ENCODE data around the gene NCOA1.
"Not testable (repeated sequence)": the region's sequence is repeated elsewhere in the genome, so short reads cannot be mapped to it uniquely, and the experiment has no call there.

NCOA1 gene

GRCh38 chr2:24579053-24579803 lies 88.2 kb downstream of the NCOA1 start:
- DNase-seq (ENCODE audit: low read depth), result no peak

GRCh38 chr2:24580561-24580960 lies 89.5 kb downstream of the NCOA1 start:
- DNase-seq (ENCODE audit: low read depth), result no peak

DNA sequence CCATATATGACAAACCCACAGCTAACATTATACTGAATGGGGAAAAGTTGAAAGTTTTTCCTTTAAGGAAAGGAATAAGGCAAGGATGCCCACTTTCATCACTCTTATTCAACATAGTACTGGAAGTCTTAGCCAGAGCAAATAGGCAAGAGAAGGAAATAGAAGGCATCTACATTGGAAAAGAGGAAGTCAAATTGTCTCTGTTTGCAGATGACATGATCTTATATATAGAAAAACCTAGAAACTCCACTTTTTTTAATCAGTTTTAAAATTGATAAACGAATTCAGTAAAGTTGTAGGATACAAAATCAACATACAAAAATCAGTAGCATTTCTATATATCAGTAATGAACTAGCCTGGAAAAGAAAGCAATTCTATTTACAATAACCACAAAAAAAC lies 90.9 kb downstream of the NCOA1 start:
- DNase-seq (ENCODE audit: low read depth), result not testable (repeated sequence)

DNA sequence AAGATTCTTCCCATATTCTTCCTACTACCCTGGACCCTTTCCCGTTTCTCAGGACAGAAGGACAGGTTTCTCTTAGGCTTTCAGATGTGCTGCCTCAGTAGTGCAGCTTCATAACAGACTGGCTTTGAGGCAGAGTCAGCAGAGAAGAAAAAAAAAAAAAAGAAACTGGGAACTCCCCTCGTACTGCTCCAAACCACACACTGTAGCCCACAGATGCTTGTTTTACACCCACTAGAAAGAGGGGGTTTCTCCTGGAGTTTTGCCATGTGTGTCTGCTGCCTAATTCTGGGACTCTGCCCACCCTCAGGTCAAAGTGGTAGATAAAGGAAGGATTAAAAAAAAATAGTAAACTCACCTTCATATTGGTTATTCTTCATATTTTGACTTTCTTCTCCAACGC lies 95.9 kb downstream of the NCOA1 start:
- no peak for DNase-seq (ENCODE audit: low read depth)

DNA sequence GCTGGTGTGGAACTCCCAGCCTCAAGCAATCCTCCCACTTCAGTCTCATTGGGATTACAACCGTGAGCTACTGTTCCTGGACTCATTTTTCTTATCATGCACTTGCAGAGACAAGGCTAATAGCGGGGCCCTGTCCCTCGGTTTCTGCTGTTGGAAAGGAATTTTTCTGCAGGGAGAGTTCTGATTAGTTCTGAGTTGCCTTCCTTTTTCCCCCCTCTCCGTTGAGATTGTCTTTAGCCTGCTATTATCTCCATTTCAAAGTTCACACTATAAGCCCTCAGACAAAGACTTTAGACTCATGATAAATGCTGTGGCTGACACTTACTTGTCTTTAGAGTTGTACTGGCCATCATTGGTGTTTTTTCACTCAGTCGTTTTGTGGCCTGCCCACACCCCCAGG lies 97.2 kb downstream of the NCOA1 start:
- no peak for DNase-seq (ENCODE audit: low read depth)

DNA sequence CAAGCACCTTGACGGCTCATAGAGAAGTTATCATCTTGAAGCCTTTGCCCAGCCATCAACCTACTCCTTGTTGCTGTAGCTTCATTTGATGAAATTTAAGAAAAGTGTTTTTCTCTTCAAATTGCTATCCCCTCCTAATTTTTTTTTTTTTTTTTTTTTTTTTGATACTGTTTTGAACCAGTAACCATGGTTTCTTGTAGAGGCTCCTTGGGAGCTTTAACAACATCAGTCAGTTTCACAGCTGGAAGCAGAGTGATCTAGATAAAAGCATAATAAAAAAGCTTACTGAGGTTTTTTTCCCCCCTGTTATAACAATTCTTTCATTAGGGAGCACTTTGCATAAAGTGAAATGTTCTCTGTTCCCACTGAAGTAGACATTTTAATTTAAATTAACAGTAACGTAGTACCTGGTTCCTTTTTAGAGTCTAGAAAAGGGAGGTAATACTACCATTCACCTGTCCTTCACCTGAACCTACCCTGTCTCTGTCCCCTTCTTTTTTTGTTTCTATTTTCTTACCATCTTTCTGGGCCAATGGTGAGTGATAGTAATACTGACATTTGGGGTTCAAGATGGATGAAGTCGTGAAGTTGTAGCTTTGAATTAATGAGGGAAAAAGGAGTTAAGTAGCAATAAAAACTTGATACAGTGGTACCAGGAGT lies 101.5 kb downstream of the NCOA1 start:
- no peak for DNase-seq (ENCODE audit: low read depth)

DNA sequence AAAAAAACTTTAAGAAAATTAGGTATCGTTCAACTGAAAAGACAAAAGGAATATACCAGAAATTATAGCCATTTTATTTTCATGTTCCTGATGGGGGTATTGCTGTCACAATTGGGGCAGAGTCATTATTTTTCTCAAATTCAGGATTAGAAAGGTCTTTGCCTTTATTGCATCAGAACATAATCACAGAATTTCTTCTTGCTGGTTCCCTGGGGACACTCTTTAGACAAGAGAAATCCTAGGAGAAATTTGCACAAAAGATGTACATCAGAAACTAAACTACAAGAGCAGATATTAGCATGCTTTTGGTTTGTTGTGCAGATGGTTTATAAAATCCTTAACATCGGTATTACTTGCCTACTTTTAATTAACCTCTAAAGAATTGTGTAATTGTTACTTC lies 103.2 kb downstream of the NCOA1 start:
- no peak for DNase-seq (ENCODE audit: low read depth)

- DNase-seq (ENCODE audit: low read depth), result no peak
These were observed 106.3 kb downstream of the NCOA1 start for GRCh38 chr2:24597181-24597870.

DNA sequence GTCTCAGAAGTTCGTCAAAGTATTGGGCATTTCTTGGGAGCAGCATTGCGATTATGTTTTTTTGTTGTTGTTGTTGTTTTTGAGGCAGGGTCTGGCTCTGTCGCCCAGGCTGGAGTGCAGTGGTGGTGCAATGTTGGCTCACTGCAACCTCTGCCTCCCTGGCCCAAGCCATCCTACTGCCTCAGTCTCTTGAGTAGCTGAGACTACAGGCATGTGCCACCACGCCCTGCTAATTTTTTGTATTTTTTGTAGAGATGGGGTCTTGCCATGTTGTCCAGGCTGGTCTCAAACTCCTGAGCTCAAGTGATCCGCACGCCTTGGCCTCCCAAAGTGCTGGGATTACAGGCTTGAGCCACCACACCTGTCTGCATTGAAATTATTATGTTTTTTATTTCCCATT lies 109.1 kb downstream of the NCOA1 start:
- DNase-seq (ENCODE audit: low read depth), result not testable (repeated sequence)

GRCh38 chr2:24611631-24612030 lies 120.6 kb downstream of the NCOA1 start:
- DNase-seq (ENCODE audit: low read depth), result no peak

GRCh38 chr2:24613154-24613814 lies 122.2 kb downstream of the NCOA1 start:
- no peak for DNase-seq (ENCODE audit: low read depth)

DNA sequence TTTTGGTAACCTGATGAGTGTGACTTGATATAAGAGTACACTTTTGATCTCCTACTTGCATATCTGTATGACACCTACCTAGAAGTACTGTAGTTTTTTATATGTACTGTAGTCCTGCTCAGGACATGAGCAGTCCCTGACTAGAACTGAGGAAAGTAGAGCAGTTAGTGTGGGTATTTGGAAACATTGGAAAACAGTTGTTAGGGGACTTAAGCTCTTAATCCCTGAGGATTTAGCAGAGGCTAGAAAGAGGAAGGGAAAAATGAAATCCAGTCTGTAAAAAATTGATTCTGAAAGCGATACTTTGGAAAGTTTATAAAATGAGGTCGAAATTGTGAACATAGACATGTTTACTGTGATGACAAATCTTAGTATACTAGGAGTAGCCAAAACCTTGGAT lies 125.6 kb downstream of the NCOA1 start:
- no peak for DNase-seq (ENCODE audit: low read depth)

DNA sequence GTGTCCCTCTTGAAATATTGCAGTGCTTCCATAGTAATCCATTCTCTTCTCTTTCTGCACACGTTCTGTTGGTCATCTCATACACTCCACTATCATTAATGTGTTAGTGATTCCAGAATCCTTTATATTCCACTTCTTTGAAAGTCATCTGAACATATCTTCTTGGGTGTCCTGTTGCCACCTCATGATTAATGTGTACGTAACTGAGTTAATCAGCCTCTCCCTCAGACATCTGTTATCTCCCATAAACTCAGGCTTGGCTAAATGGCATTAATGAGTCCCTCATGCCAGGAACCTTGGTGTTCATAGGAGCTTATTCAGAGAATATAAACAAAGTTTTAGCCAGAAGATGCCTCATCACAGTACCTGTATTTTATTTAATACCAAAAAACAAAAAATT lies 126.4 kb downstream of the NCOA1 start:
- DNase-seq (ENCODE audit: low read depth), result no peak

- DNase-seq (ENCODE audit: low read depth), result no peak
These were observed 127.1 kb downstream of the NCOA1 start for GRCh38 chr2:24618144-24618543.

GRCh38 chr2:24618680-24619079 lies 127.6 kb downstream of the NCOA1 start:
- DNase-seq (ENCODE audit: low read depth), result no peak

DNA sequence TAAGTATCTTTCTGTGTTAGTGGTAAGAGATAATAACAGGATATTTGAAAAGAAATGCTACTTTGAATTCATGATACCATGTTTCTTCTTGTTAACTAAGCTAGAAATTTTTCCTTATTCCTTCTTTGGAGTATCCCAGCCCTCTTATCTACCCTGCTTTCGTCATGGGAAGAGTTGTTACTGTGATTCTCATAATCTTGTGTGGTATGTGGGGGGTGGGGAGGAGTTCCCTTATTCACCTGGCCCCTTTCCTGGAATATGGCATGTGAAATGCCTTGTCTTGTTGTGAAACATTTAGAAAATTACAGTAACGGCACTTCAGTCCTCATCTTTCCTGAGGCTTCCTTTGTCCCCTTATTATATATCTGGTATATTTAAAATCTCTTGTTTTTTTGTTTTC lies 129.9 kb downstream of the NCOA1 start:
- no peak for DNase-seq (ENCODE audit: low read depth)

GRCh38 chr2:24621779-24622538 lies 130.9 kb downstream of the NCOA1 start:
- DNase-seq (ENCODE audit: low read depth), result no peak

- no peak for DNase-seq (ENCODE audit: low read depth)
These were observed 132.5 kb downstream of the NCOA1 start for GRCh38 chr2:24623535-24623934.

- DNase-seq (ENCODE audit: low read depth), result no peak
These were observed 134.7 kb downstream of the NCOA1 start for GRCh38 chr2:24625728-24626127.

GRCh38 chr2:24626131-24626530 lies 135.1 kb downstream of the NCOA1 start:
- no peak for DNase-seq (ENCODE audit: low read depth)

GRCh38 chr2:24628746-24629145 lies 137.7 kb downstream of the NCOA1 start:
- DNase-seq (ENCODE audit: low read depth), result no peak

DNA sequence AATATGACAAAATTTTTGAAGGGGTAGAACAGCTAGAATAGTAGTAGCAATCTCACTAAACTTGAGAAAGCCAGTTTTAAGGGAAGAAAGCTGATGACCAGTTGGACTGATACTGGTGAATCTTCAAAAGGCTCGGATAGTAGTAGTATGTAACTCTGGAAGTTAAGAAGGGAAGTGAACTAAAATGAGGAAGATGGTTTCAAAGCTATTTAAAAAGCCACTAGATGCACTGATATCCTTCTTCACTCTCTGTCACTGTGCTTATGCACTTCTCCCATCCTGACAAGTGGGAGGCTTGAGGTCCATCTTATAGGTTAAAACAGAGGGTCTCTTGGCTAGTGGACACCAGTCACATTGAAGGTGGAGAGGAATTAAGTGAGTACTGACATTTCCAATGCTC lies 141.1 kb downstream of the NCOA1 start:
- no peak for DNase-seq (ENCODE audit: low read depth)

All from activated T-cell treated with anti-CD3 and anti-CD28 coated beads for 1 hour (primary cell).